Measurements from ENCODE around the gene FCRL3.

The FCRL3 gene

DNA sequence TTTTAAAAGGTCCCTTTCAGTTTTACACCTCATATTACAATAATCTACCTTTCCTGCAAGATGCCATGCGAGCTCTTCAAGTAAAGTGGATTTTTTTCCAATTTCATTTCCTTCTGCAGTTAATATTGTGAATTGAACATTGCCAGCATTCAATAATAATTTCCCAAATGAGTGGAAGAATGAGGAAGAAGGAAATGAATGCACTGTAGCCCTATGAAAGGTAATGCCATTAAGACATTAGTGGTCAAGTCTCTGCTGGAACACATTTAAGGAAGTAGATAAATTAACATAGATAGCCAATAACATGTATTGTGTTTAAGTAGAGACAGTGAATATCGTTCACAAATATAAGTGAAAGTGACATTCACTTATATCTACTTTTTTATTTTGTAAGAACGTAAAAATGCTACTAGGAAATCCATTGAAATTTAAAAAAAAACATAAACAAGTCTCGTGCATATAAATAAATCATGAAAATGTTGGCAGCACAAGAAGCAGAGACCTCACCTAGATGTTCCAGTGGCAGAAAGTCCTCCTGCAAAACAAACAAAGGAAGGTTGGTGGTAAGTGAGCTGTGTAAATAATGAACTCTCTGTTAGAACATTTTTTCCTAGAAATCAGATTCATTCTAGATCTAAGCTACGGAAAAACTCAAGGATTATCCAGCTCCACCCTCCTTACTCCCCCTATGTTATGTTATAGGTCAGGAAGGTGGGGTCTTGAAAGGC is 17.7 kb downstream of the FCRL3 start:
- no peak for DNase-seq (ENCODE audit: low read depth in 2 of 2)

DNA sequence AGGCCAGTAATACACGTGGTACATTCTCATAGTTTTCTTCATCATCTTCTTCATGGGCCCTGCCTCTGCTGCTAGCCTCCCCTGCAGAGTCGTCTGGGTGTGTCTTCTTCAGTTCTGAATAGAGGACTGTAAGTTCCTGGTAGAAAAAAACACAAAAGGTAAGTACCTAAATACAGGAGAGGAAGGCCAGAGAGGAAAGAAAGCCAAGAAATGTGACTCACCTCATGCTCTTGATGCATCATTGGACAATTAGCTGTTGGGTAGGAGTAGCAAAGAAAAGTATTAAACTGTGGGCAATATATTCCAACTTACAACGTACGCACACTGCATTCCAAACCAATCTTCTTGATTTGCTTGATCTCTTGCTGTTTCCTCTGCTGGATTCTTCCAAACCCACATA is 21.8 kb downstream of the FCRL3 start:
- no peak for DNase-seq (ENCODE audit: low read depth in 2 of 2)

- no peak for DNase-seq (ENCODE audit: low read depth in 2 of 2)
These were observed 27.6 kb downstream of the FCRL3 start for GRCh38 chr1:157673008-157673407.

- DNase-seq (ENCODE audit: low read depth in 2 of 2) = no peak
These were observed 28.7 kb downstream of the FCRL3 start for GRCh38 chr1:157671895-157672294.

DNA sequence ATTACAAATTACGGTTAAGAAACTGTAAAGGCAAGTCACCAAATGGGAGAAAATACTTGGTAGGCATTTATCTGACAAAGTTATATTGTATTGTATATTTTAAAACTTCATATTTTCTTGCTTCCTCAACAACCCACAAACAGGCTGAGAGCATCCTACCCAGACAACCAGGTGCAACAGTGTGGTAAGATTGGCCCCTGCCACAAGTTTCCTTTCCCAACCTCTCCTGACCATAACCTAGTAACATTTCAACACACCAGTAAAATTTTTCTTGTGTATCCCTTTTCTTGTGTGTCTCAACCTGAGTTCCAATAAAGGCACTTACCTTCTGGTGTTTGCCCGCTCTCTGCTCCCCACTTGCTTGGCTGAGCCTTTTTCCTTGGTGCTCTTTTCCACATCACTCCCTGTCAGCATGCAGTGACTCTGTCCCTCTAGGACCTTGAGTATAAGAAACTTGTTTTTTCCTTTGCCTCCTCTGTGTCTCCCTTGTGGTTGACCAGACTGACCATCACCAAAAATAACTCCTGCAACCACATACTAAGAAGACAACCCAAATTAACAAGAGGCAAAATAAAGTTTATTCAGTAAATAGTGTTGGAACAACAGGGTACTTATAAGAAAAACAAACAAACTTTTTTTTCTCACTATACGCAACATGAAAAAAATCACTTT is 40.9 kb downstream of the FCRL3 start:
- DNase-seq (ENCODE audit: low read depth in 2 of 2) = no peak

DNA sequence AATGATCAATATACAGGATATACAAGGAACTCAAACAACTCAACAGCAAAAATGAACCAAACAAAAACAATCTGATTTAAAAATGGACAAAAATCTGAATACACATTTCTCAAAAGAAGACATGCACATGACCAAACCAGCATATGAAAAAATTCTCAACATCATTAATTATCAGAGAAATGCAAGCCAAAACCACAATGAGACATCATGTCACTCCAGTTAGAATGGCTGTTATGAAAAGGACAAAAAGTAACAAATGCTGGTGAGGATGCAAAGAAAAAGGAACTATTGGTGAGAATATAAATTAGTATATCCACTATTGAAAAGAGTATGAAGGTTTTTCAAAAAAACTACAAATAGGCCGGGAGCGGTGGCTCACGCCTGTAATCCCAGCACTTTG is 42.0 kb downstream of the FCRL3 start:
- DNase-seq (ENCODE audit: low read depth in 2 of 2) = no peak

- DNase-seq (ENCODE audit: low read depth in 2 of 2) = no peak
These were observed 47.1 kb downstream of the FCRL3 start for GRCh38 chr1:157653494-157653873.

- DNase-seq (ENCODE audit: low read depth in 2 of 2) = no peak
These were observed 47.6 kb downstream of the FCRL3 start for GRCh38 chr1:157652859-157653493.

DNA sequence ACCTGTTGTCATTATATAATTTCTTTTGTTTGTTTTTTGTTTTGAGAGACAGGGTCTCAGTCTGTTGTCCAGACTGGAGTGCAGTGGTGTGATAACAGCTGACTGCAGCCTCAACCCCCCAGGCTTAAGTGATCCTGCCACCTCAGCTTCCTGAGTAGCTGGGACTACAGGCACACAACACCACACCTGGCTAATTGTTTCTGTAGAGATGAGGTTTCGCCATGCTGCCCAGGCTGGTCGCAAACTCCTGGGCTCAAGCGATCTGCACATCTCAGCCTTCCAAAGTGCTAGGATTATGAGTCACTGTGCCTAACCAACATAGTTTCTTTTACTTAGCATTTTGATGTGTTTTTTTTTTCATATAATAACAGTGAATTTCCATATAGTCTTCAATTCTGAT is 52.3 kb downstream of the FCRL3 start:
- DNase-seq (ENCODE audit: low read depth in 2 of 2) = no peak

DNA sequence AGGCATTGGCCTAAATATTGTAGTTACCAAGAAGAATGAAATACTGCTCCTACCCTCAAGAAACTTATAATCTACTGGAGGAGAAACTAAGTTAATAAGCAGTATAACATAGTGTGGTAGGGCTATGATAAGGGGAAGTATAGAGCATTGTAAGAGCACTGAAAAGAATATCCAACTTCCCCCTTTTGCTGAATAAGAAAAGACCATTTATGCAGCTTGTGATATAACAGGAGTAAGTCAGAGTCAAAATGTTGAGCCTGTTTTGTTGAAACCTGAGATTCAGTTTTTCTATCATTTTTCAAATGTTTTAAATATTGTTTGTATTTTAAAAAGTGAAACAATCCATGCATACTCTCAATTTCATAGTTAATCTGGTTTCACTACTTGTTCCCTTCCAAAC is 54.4 kb downstream of the FCRL3 start:
- no peak for DNase-seq (ENCODE audit: low read depth in 2 of 2)

DNA sequence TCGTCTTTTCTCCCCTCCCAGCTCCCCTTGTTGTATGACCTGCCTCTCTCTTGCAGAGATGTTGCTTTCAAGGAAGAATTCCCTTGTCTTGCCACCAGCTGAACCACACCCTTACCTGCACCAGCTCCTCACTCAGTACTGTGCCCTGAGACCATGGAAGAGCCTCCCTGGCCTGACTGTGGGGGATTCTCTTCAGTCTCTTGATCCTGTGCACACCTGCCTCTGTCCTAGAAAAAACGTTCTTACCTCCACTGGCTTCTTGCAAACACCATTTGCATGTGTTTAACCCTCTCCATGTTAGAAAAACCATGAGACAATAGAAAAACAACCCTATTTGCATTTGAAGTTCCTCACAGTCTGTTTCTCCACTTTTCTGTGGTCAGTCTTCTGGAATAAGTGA is 59.4 kb downstream of the FCRL3 start:
- DNase-seq (ENCODE audit: low read depth in 2 of 2) = no peak

DNA sequence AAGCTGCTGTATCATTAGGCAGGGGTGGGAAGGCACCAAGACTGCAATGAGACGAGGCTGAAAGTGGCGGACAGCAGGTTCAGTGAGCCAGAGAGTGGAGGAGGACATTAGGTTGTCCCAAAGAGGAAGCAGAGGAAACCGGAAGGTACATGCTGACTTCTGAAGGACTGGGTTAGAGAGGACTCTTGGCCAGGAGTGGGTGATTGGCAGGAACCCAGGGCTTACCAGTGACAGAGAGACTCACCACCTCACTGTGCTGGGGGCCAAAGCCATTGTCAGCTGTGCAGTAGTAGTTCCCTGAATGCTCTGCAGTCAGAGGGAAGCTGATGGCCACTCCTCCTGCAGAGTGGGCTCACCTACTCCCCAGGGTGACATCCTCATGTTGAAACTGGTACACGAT is 60.8 kb downstream of the FCRL3 start:
- DNase-seq (ENCODE audit: low read depth in 2 of 2) = no peak

- no peak for DNase-seq (ENCODE audit: low read depth in 2 of 2)
These were observed 71.8 kb downstream of the FCRL3 start for GRCh38 chr1:157628773-157629172.
